NOMO-1 treated with DMSO at 0.1 percent for 48 hours (cell line): ENCODE measurements around the gene SLC25A6.
A peak's percentile ranks its signal among the peaks of the same experiment; 100 is the strongest.
"Not testable (repeated sequence)": the region's sequence is repeated elsewhere in the genome, so short reads cannot be mapped to it uniquely, and the experiment has no call there.

ENCODE experiments used
- DNase-seq: peaks from one replicate; lab custom pipeline; 2025; ENCODE audit not compliant: unreplicated experiment; lab: John Stamatoyannopoulos, UW

Gene SLC25A6

DNA sequence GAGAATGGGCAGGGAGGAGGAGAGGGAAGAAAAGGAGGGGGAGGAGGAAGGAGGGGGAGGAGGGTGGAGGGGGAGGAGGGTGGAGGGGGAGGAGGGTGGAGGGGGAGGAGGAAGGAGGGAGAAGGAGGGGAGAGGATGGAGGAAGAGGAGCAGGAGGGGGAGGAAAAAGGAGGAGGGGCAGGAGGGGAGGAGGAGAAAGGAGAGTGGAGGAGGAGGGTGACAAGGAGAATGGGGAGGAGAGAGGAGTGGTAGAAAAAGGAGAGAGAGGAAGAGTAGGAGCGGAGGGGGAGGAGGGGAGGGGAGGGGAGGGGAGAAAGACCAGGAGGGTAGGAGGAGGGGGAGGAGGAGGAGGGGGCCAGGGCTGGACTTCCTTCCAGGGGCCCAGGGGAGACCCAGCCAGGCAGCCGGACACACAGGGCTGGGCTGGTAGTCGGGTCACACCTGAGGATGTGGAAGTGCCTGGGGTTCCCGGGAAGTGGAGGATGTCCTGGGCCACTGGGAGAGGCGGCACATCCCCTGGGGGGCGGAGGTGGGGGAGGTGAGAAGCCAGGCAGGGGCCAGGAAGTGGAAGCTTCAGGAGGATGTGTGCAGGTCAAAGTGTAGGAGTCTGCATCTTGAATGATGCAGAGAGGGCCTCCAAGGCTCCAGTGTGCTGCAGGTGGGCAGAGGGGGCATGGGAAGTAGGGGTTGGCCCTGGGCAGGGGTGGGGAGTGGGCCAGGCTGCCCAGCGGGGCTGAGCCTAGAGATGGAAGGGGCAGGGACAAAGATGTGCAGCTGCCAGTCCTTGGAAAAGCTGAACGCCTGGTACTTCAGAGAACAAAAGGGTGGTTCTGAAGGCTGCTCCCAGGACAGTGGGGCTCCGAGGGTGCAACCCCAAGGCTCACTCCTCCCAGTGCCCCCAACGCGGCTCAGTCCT is 36.5 kb downstream of the SLC25A6 start:
- no peak for DNase-seq

DNA sequence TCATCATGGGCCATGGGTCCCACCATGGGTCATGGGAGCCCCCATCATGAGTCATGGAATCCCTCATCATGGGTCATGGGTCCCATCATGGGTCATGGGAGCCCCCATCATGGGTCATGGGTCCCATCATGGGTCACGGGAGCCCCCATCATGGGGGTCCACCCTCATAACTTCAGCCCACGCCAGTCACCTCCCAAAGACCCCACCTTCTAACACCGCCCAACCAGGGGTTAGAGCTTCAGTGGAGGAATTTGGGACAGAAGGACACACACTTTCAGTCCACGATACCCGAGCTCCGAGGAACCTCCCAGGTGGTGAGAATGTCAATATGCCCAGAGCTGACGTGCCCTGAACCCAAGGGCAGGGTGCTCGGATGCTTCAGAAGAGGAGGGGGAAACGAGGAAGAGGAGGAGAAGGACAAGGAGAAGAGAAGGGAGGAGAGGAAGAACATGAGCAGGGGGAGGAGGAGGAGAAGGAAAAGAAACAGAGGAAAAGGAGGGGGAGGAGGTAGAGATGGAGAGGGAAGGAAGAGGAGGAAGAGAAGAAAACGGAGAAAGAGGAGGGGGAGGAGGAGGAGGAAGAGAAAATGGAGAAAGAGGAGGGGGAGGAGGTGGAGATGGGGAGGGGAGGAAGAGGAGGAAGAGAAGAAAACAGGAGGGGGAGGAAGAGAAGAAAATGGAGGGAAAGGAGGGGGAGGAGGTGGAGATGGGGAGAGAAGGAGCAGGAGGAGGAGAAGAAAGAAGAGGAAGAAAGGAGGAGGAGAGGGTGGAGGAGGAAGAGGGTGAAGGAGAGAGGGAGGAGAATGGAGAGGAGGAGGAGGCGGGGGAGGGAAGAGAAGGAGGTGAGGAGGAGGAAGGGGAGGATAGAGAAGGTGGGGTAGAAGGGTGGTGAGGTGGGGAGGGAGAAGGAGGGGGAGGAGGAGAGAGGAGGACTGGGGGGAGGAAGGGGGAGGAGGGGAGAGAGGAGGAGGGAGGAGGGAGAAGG is 37.6 kb downstream of the SLC25A6 start:
- no peak for DNase-seq

DNA sequence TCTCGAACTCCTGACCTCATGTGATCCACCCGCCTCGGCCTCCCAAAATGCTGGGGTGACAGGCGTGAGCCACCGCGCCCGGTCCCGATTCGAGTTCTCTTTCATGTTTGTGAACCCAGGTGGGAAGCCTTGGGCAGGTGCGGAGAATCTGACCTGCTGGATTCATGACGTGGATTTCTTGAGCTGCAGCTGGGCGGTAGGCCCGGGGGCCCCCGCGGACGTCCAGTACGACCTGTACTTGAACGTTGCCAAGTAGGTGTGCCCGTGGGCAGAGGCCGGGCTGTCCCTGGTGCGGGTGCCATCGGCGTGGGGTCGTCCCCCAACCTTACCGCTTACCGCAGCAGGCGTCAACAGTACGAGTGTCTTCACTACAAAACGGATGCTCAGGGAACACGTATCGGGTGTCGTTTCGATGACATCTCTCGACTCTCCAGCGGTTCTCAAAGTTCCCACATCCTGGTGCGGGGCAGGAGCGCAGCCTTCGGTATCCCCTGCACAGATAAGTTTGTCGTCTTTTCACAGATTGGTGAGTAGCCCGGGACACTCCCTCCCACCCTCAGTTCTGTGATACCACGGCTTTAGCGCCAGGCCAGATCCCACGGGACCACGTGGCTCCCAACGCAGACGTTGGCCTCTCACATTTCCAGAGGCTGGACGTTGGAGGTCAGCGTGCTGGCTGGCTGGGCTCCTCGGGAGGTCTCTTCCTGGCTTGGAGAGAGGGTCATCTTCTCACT is 39.8 kb downstream of the SLC25A6 start:
- DNase-seq = no peak

DNA sequence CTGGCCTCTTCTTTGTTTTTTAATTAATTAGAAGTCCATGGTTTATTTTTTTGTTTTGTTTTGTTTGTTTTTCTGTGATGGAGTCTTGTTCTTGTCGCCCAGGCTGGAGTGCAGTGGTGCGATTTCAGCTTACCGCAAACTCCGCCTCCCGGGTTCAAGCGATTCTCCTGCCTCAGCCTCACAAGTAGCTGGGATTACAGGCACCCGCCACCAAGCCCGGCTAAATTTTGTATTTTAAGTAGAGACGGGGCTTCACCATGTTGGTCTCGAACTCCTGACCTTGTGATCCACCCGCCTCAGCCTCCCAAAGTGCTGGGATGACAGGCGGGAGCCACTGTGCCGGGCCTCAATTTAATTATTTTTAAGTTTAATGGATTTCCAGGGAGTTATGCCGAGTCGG is 42.3 kb downstream of the SLC25A6 start:
- not testable (repeated sequence) for DNase-seq

DNA sequence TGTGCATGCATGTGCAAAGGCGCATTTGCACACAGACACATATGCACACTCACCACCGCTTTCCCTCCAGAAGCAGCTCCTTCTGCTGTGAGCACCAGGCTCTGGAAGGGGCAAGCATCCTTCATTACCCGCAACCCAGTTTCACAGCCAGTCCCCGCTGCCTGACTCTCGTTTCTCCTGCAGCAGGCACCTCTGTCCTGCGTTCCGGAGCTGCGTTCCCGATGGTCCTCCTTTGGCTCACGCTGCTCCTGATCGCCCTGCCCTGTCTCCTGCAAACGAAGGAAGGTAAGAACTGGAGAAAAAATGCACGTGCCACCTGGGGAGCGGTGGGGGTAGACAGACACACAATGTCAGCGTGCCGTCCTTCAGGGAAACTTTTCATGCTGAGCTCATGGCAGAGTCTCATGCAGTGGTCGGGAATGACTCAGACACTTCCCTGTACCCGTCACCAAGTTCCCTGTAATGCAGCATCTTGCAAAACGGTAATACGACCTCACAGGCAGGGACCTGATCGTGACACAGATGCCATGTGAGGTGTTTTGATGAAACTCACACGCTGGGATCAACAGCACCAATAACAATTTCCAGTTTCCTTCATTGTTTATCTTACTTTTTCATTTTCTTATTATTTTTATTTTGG is 50.2 kb downstream of the SLC25A6 start:
- DNase-seq = peak; percentile 17

DNA sequence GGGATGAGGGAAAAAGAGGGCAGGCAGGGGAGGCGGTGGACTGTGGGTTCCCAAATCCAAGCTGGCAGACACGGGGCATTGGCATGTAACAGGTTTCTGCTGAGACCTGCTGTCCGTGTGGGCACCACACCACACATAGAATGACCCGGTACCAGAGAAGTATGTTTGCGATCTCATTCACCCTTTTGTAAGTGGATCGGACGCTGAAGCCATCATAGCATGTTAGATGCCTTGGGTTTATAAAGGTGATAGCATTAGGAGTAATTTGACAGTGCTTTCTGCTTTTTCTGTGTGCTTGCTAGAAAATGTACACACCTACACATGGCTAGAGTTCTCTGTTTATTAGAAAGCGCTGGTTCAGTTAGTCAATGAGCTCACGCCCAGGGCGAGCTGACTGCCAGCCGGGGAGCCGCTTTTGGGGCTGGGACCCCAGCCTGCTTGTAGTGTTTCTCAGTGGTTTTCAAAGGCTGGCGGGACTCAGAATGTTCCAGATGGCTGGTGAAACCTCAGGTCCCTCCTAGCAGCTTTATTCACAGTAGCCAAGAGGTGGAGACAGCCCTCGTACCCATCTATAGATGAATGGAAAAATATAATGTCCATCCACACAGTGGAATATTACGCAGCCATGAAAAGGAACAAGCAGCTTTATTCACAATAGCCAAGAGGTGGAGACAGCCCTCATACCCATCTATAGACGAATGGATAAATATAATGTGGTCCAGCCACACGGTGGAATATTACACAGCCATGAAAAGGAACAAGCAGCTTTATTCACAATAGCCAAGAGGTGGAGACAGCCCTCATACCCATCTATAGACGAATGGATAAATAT is 54.7 kb downstream of the SLC25A6 start:
- peak; percentile 46 for DNase-seq

- peak; percentile 94 for DNase-seq
Observed at GRCh38 chrX:1336331-1336943, 55.5 kb downstream of the SLC25A6 start, which contains the start of gene IL3RA. IL3RA (plus strand) TSS chrX:1336785; CDS start chrX:1341766, 4,981 bp downstream.
